ENCODE results near the gene DAPK2. TPM values are rescaled to one million over a fixed set of nuclear protein-coding genes. Genes with fewer than 3 reads are reported as not detected.

DAPK2 gene
- total and polyA plus RNA-seq, 2 of the 13 experiments (the other 11 are each of a cell fraction or from before 2014, with no cell fraction given): 0.33 to 0.63 TPM

- TF ChIP-seq PAXIP1 (CRISPR knock-in tag; conservative IDR thresholded peaks at IDR 0.05) (peak; percentile 44; the same call in 1 of the 2 replicates), ZFX (CRISPR knock-in tag; IDR thresholded peaks at IDR 0.05; ENCODE audit: low read depth) (0 out of 2 replicates have a peak, but pooled peaks have one; percentile 15), AHDC1 (CRISPR knock-in tag; IDR thresholded peaks at IDR 0.05; ENCODE audit: borderline replicate concordance) (no peak), RCOR2 (CRISPR knock-in tag; IDR thresholded peaks at IDR 0.05) (no peak), CCAR2 (optimal IDR thresholded peaks at IDR 0.05; ENCODE audit: low read depth, low read length) (no peak), ZNF574 (CRISPR knock-in tag; IDR thresholded peaks at IDR 0.05) (no peak), SCMH1 (CRISPR knock-in tag; IDR thresholded peaks at IDR 0.05; ENCODE audit: borderline replicate concordance) (no peak), ZNF441 (CRISPR knock-in tag; IDR thresholded peaks at IDR 0.05; ENCODE audit: borderline replicate concordance) (no peak), ZNF264 (CRISPR knock-in tag; IDR thresholded peaks at IDR 0.05) (no peak), GFI1 (CRISPR knock-in tag; IDR thresholded peaks at IDR 0.05; ENCODE audit: borderline replicate concordance) (no peak), HMGA1 (CRISPR knock-in tag; conservative IDR thresholded peaks at IDR 0.05) (no peak), ZNF550 (CRISPR knock-in tag; IDR thresholded peaks at IDR 0.05; ENCODE audit: borderline replicate concordance) (no peak), FOXA1 (IDR thresholded peaks at IDR 0.05) (no peak), FOXA1 (CRISPR knock-in tag; IDR thresholded peaks at IDR 0.05) (no peak), ZNF468 (CRISPR knock-in tag; IDR thresholded peaks at IDR 0.05) (no peak), SNAPC2 (CRISPR knock-in tag; IDR thresholded peaks at IDR 0.05) (no peak), HNF4A (CRISPR knock-in tag; IDR thresholded peaks at IDR 0.05) (no peak), BORCS8-MEF2B (CRISPR knock-in tag; IDR thresholded peaks at IDR 0.05) (no peak)
Measured at GRCh38 chr15:63940966-63941620, 105.2 kb downstream of the DAPK2 start (continued).

Data from HepG2 (cell line).